Measurements from ENCODE around the gene LRFN2.

Gene LRFN2

DNA sequence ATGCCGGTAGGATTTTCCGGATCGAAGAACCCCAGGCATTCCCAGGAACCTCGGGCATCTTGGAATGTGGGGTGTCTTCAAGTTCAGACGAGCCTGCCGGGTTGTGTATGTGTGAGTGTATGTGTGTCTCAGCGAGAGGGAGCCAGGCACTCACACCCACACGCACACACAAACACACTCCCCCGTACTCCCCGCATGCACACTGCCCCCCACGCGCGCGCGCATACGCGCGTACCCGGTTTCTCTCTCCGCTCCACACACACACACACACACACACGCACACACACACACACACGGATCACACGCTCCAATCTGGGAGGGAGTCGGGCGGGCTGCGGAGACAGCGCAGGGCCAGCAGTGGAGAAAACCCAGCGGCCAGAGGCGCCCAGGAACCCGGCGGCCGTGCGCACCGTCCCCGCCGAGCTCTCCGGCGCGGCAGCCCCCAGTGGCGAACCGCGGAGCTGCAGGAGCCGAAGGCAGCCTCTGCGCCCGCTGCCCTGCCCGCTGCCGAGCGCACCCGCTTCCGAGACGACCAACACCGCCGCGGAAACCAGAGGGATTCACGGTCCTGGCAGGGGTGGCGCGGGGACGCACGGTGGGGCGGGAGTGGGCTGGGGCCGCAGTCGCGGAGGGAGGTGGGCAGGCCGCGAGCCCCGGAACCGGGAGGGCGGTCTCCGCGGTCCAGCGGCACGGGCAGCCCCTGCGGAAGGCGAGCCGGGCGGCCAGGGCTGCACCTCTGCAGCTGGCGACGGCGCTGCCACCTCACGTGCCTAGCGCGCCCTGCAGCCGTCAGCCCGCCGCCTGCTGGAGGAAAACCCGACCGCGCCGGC, at the start of gene LRFN2:
LRFN2 (minus strand) TSS at position 125 of the 830 bp plus-strand sequence.
- DNase-seq (ENCODE audit: low read depth, low spot score): no peak

DNA sequence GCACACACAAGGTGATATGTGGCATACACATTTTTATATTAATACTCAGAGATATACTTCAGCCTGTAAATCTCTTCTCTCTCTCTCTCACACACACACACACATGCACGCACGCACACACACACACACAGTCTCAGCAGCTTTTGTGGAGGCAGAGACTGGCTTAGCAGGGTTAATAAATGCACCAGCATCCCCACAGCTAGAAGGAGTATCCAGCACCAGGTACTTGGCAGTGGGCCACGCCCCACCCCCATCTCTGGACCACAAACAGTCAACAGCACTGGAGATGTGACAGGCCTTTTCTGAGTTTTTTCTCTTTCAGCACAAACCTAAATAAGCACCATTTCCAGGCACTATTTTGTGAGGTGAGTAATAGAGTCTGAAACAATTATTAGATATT, 47.3 kb upstream of the LRFN2 start:
- no peak for DNase-seq (ENCODE audit: low read depth, low spot score)

DNA sequence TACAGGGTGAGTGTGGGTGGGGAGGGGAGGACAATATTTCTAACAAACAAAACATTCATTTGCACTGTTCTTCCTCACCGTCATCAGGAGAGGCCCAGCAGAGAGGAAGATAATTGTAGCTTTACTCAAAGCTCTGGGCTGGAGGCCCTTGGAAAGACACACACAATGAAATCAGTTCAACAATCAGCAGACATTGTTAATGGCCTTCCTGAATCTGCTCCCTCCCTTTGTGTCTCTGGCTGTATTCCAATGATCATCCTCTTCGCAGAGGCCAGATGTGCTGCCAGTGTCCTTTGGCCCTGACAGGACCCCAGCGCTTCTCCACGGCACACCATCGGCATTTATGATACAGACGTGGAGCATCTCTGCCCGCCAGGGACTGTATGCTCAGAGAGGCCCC, 44.6 kb upstream of the LRFN2 start:
- no peak for DNase-seq (ENCODE audit: low read depth, low spot score)

DNA sequence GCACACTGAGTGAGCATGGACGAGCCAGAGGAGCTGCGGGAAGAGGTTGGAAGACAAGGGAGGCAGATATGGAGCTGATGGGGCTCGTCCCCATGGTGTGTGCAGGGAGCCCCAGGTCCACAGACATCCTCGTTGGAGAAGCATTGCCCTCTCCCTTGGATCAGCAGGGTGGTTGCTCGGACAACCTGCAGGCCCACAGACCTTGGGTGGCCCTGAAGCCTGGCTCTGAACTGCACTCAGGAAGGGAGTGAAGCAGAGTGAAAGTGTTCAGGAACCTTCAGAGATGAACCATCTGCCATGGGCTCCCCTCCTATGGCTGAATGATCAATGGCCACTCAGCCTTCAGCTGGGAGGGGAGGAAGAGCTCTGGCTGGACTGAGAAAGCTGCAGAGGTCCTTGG, 43.3 kb upstream of the LRFN2 start:
- DNase-seq (ENCODE audit: low read depth, low spot score): no peak

DNA sequence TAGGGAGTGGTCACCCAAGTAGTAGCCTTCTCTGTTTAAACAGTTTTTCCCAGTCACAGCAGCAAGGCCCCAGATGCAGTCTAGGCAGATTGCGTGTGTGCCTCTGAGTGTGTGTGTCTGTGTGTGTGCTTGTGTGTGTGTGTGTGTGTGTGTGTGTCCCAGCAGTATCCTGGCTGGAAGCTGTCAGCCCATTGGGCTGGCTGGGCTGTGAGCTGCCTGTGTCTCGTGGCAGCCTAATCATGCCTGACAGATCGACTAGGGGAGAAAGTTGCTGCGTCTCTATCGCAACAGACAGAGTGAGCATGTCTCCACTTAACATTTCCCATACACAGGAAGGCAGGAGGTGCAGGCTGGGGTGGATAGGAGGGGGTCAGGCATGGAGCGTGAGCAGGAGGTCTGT, 42.9 kb upstream of the LRFN2 start:
- DNase-seq (ENCODE audit: low read depth, low spot score): no peak

DNA sequence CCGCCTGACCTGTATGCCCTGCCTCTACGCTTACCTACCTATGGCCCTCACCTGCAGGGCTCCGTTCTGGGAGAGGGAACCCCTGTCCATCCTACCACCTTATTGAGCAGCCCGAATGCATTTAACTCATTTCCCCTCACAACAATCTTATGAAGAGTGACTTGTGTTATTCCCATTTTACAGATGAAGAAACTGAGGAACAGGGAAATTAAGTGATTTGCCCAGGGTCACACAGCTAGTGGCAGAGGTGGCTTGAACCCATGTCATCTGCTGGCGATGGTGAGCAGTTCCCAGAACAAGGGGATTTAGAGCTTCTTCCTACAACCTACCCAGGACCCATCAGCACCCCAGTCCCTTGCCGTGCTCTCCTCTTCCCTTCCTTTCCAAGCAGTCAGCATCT, 42.3 kb upstream of the LRFN2 start:
- no peak for DNase-seq (ENCODE audit: low read depth, low spot score)

DNA sequence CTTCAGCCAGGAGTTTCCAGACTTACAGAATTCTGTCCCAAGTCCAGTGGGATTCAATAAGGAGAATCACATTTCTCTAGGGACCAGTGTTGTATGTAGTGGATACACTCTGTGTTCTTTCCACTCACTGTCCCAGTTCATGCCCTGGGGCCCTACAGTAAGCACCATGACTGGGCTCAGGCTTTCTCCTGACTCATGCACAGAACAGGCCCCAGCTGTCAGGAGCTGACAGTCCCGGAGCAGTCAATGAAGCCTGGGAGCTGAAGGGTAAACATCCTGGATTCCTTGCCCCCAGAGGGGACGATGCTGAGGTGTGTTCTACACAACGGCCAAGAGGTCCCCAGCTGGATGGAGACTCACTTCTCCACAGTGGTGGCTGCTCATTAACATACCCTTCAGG, 40.2 kb upstream of the LRFN2 start:
- DNase-seq (ENCODE audit: low read depth, low spot score): no peak

DNA sequence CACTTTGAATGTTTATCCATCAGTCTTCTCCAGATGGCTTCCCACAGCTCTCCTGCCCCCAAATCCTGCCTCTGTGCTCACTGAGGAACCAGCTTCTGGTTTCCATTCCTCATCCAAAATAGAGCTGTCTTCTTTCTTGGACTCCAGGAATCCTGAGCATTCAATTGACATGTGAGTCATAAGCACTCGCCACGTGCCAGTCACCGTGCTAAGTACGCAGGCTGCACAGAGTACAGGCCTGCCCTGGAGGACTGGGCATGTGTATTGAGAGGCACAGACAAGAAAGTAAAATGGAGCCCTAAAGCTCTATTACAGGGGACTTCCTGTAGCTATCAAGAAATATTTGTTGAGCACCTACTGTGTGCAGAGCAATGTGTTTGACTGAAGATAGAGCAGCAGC, 39.7 kb upstream of the LRFN2 start:
- no peak for DNase-seq (ENCODE audit: low read depth, low spot score)

DNA sequence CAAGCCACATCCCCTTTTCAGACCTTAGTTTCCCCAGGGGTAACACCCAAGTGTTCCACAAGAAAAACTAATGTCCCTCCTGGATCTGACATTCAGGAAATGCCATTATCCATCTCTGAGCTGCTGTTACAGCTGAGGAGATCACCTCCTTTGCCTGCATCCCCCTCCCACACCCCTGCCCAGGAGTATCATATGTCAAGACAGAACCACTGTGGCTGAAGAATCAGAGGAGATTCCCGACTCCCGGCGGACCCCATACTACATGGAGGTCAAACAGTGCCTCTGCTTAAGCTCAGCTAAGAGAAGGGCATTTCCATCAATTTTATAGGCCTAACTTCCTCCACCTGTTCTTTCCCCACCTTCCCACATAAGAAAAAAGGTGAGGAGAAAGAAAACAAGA, 36.8 kb upstream of the LRFN2 start:
- DNase-seq (ENCODE audit: low read depth, low spot score): no peak

DNA sequence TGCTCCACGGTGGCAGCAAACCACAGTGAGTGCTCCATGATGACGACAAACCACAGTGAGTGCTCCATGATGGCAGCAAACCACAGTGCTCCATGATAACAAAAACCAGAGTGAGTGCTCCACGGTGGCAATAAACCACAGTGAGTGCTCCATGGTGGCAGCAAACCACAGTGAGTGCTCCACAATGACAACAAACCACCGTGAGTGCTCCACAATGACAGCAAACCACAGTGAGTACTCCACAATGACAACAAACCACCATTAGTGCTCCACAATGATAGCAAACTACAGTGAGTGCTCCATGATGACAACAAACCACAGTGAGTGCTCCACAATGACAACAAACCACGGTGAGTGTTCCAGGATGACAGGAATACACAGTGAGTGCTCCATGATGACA, 36.0 kb upstream of the LRFN2 start:
- no peak for DNase-seq (ENCODE audit: low read depth, low spot score)

DNA sequence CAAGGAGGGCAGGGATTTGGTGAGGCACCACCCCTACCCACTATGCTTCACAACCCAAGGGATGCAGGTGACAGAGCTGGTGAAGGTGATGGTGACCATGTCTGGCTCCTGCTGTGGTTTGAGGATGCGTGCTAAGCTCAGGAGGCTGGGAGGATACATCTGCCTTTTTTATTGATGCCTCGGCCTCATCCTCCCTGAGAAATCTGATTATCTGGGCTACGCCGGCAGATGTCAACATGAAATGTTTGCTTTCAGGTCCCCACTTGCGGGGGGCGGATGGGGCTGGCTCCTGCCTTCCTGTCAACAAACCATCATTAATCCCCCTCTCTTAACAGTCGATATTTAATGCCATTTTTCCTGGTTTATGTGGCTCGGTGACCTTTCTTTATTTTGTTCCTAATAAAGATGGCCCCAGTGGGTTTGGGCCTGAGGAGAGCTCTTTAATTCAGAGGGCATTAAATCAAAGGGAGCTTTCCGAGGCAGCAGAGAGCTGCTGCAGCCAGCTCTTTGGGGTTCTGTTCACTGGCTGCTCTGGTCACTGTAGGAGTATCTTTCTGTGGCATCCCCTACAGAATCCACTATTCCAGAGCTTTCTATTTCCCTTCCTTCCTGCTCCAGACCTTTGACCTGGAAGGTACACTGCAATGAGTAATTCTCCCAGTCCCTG, 33.5 kb upstream of the LRFN2 start:
- no peak for DNase-seq (ENCODE audit: low read depth, low spot score)

DNA sequence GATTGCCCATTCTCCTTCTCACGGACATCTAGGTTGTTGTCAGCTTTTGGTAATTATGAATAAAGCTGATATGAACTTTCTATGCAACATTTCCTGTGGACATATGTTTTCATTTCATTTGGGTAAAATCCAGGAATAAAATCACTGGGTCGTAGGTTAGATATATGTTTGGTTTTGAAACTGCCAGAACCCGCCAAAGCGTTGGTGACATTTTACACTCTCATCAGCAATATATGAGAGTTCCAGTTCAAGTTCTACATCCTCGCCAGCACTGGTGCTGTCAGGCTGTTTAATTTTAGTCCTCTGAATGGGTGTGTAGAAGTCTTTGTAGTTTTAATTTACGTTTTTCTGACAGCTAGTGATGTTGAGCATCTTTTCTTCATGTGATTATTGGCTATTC, 27.5 kb upstream of the LRFN2 start:
- no peak for DNase-seq (ENCODE audit: low read depth, low spot score)

DNA sequence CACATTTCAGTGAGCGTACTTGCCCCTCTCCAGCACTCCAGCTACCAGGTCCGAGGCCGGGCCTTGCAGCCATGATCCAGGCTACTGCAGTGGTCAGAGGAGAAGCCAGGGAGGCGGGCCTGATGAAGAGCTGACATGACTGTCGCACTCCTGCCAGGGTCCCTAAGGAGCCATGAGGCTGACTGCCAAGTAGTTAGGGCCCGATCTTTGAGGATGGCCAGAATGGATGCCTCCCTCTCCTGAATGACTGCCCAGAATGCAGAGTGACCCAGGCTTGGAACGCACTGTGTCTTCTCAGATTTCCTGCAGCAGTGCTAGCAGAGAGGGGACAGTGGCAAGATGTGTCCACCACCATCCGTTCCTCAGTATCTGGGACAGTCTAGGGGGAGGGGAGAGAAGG, 24.7 kb upstream of the LRFN2 start:
- DNase-seq (ENCODE audit: low read depth, low spot score): no peak

DNA sequence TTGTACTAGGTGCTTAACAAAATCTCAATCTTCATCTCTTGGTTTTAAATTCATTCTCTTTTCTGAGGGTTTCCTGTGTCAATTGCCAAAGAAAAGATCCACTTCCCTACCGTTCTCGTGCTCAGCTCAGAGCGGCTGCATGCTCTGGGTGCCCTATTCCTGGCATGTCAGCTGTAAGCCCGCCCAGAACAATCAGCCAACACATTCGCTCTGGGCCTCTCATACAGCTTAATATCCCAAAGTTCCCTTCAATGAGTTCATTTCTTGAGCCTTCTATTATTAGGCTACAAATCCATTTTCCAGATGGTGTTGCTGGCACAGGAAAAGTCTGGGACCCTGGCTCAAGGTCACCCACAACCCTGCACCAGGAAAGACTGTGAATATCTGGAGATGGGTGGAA, 24.3 kb upstream of the LRFN2 start:
- no peak for DNase-seq (ENCODE audit: low read depth, low spot score)

DNA sequence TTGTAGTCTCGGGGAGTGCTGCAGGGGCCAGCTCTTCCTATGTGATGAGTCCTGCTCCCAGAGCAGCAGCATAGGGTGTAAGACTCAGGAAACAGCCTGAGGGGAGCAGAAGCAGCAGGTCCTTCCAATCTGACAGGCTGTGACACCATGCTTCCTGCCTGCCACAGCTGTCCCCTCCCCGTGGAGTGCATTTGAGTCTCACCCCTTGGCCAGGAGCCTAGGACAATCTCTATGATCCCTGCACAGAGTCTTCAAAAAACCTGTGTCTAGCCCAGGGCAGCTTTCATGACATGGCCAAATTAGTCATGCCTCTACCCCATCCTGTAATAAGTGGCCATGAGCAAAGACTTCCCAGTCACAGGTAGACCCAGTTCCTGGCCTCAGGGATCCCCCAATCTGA, 23.1 kb upstream of the LRFN2 start:
- no peak for DNase-seq (ENCODE audit: low read depth, low spot score)

DNA sequence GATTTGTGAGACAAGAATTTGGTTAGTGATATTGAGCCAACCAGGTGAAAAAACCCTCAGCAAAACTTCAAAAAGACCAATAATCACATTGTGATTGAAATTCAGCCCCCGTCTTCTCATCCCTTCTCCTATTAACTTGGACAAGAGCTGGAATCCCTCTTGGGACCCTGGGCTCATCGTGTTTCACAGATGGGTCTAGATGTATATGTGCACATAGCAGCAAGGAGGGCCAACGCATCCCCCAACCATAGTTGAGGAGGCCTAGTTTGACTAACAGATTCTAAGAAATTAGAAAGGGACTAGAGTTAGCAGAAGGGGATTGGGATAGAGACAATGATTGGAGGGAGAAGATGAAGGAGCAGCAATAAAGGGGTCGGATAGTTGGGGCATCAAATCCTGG, 19.8 kb upstream of the LRFN2 start:
- no peak for DNase-seq (ENCODE audit: low read depth, low spot score)

DNA sequence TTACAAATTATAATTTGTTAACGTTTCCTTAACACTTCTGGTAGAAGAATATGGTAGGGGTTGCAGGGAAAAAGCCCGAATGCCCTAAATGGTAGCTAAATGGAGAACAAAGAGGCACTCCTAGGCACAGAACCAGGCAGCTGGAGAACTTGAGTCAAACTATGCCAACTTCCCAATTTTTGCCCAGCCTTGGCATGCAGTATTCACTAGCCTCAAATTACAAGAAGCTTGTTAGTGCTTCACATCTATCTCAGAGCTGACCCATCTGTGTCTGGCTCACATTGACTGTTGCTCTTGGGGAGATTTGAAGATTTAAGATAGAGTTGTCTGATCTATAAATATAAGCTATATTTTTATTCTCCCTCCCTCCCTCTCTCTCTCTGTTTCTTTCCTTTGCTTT, 19.4 kb upstream of the LRFN2 start:
- DNase-seq (ENCODE audit: low read depth, low spot score): no peak

DNA sequence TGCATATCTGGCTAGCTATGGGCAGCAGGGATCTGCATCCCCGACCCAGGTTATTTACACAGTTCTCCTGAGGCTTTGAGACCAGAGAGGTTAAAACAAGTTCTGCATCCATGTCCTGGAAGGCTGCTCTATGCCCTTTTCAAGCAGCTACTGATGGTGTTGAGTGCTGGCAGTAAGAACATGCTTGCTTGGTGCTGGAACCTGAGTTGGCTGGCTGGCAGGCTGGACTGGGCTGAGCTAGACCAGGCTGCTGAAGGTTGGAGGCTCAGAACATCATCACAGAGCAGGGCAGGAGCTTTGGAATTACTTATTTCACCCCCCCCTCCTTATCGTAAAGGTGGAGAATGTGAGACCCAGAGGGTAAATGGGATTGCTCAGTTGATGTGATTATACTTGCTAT, 16.9 kb upstream of the LRFN2 start:
- no peak for DNase-seq (ENCODE audit: low read depth, low spot score)

DNA sequence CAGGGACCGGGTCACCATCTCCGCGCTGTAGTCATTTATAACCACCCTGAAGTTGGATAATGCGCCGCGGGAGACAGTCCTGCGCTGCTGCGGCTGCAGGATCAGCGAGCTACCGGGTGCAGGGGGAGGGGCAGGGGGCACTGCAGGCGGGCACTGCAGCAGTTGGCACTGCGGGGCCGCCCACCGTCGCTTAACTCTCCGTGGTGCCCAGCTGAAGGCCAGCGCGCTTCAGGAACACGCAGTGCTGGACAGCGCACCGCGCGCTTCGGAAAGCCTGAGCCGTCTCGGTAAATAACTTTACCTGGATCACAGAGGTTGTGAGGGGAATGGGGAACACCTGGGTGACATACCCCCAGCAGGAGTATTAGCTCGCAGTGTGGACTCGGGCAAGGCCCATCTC, 12.4 kb upstream of the LRFN2 start:
- no peak for DNase-seq (ENCODE audit: low read depth, low spot score)

DNA sequence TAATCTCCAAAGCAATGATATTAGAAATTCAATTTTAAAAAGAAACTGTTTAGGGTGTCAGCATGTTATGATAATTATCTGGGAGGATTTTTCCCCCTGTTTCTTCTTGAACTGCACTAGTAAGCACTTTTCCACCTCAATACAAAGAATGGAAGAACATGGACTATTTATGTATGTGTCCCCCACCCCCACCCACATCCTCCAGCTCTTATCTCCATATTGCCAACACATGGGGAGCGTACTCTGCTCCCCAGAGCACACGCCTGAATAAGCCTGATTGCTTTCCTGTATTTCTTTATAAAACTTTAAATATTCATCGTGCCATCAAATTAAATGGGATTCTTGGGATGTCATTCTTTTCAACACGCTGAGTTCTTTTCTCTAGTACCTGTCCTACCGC, 11.4 kb upstream of the LRFN2 start:
- no peak for DNase-seq (ENCODE audit: low read depth, low spot score)

DNA sequence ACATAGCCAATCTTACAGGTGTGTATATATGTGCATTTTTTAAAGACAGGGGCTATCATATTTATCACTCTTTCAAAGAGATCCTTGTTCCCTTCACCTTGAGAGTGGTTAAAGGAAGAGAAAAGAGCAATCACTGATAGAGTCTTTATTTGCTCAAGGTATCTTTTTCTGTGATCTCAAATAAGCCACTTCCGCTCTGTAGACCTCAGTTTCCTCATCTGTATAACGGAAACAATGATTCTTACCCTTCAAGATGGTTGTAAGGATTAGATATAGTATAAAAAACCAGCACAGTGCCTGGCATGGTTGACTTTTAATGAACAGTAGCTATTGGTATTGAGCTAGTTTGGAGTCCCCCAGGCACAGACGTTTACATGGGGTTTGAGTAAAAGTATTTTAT, 10.1 kb upstream of the LRFN2 start:
- DNase-seq (ENCODE audit: low read depth, low spot score): no peak

DNA sequence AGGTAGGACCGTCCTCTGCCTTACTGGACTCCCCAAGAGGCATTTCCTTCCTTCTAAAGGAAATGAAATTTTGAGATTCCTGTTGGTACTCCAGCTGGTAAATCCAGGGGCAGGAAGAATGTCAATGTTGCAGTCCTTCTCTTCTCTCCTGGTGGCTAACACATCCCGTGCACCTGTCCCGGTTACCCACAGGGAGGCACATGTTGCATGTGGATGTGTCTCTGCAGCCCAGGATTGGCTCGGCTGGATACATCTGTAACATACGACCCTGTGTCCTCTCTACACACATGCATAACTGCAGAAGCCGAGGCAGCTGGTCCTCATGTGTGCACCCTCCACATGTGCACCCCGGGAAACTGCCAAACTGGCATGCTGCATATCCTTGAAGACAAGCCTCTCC, 1.3 kb upstream of the LRFN2 start:
- no peak for DNase-seq (ENCODE audit: low read depth, low spot score)

DNA sequence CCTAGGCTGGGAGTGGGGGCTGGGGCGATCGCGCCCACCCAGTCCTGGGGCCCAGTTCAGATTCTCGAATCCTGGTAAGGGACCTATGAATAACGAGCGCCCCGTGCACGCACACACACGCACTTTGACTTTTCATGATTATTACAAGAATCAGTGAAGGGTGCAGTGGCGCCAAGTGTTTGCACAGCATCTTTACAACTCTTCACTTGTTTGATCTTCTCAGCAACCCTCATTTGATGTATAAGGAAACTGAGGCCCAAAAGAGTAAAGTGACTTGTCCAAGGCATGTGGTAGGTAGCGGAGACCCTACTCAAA, 863 bp upstream of the LRFN2 start:
- DNase-seq (ENCODE audit: low read depth, low spot score): no peak
